CD14-positive monocyte (primary cell): ENCODE measurements around the gene EPN3. TPM values are rescaled to one million over a fixed set of nuclear protein-coding genes. Genes with fewer than 3 reads are reported as not detected.

ENCODE experiments used
- DNase-seq, 3 donors: peaks; one replicate each; pipeline ENCODE4 v3.0.0-alpha.2; 2011 to 2022
- H2AFZ ChIP-seq: 2 replicates; pipeline ENCODE4 v1.6.0; 2012; ENCODE audit warnings: mild to moderate bottlenecking, low read depth, low read length, inconsistent platforms; ENCODE audit not compliant: insufficient read depth, poor library complexity, severe bottlenecking
- H3K27ac ChIP-seq, 2 donors: 1 replicate in 1 of 2; 2 replicates in 1 of 2; pipeline ENCODE4 v1.5.1; 2012 to 2013; ENCODE audit warnings: low read length in 2 of 2, control low read depth in 1 of 2, inconsistent platforms in 1 of 2, low read depth in 1 of 2, mild to moderate bottlenecking in 1 of 2
- H3K27me3 ChIP-seq, 2 donors: one replicate each; pipeline versions ENCODE4 v1.6.0 to v1.6.1; 2011 to 2013; ENCODE audit warnings: low read length in 2 of 2; ENCODE audit not compliant: control insufficient read depth in 2 of 2, insufficient read depth in 2 of 2
- H3K36me3 ChIP-seq, 2 donors: replicated peaks in 1 of 2; 1 replicate in 1 of 2; 2 replicates in 1 of 2; pipeline versions ENCODE4 v1.5.1 to v1.6.1; 2012 to 2013; ENCODE audit warnings: low read length in 2 of 2, control low read depth in 1 of 2, inconsistent platforms in 1 of 2, mild to moderate bottlenecking in 1 of 2; ENCODE audit not compliant: insufficient read depth in 2 of 2, control insufficient read depth in 1 of 2
- H3K4me1 ChIP-seq, 2 donors: 1 replicate in 1 of 2; 2 replicates in 1 of 2; pipeline versions ENCODE4 v1.5.1 to v1.6.1; 2012 to 2013; ENCODE audit warnings: low read length in 2 of 2, control low read depth in 1 of 2, inconsistent platforms in 1 of 2, mild to moderate bottlenecking in 1 of 2, moderate library complexity in 1 of 2; ENCODE audit not compliant: insufficient read depth in 2 of 2, control insufficient read depth in 1 of 2
- H3K4me2 ChIP-seq: replicated peaks from 2 replicates; pipeline ENCODE3; 2012; ENCODE audit warnings: low read length, moderate library complexity, mild to moderate bottlenecking; ENCODE audit not compliant: poor library complexity, severe bottlenecking; ENCODE audit errors: extremely low read depth
- H3K4me3 ChIP-seq, 3 experiments: fragments of 200-600 bp in 1 of 3; sonication (generic) in 1 of 3; replicated peaks in 1 of 3; 1 replicate in 2 of 3; 2 replicates in 1 of 3; pipeline ENCODE4 v1.5.1; 2011 to 2013; ENCODE audit warnings: low read length in 3 of 3, mild to moderate bottlenecking in 3 of 3, control low read depth in 2 of 3, low read depth in 2 of 3, inconsistent platforms in 1 of 3, moderate library complexity in 1 of 3
- H3K79me2 ChIP-seq: 2 replicates; pipeline ENCODE4 v1.6.0; 2012; ENCODE audit warnings: mild to moderate bottlenecking, control low read depth, inconsistent platforms, low read length, moderate library complexity; ENCODE audit not compliant: insufficient read depth
- H3K9ac ChIP-seq: 2 replicates; pipeline ENCODE4 v1.6.0; 2017; ENCODE audit warnings: low read length, mild to moderate bottlenecking; ENCODE audit not compliant: insufficient read depth, poor library complexity, severe bottlenecking
- H3K9me3 ChIP-seq, 2 donors: replicated peaks in 1 of 2; 1 replicate in 1 of 2; 2 replicates in 1 of 2; pipeline versions ENCODE4 v1.5.1 to v1.6.1; 2012 to 2013; ENCODE audit warnings: low read length in 2 of 2, control low read depth in 1 of 2; ENCODE audit not compliant: control insufficient read depth in 1 of 2, insufficient read depth in 1 of 2
- H4K20me1 ChIP-seq: 2 replicates; pipeline ENCODE4 v1.6.0; 2012; ENCODE audit warnings: mild to moderate bottlenecking, low read length, control low read depth, moderate library complexity; ENCODE audit not compliant: insufficient read depth
- H3K27ac Mint-ChIP-seq, 7 donors: one replicate each; pipeline ENCODE4 v1.8.0; 2020; ENCODE audit warnings: mild to moderate bottlenecking in 7 of 7, mixed read lengths in 7 of 7, moderate library complexity in 6 of 7, inconsistent platforms in 2 of 7
- H3K27me3 Mint-ChIP-seq, 3 donors: one replicate each; pipeline ENCODE4 v1.8.0; 2021 to 2022; ENCODE audit warnings: low read depth in 3 of 3, mild to moderate bottlenecking in 3 of 3, mixed read lengths in 3 of 3, moderate library complexity in 3 of 3, inconsistent platforms in 1 of 3
- H3K36me3 Mint-ChIP-seq, 2 donors: one replicate each; pipeline ENCODE4 v1.8.0; 2020; ENCODE audit warnings: mixed read lengths in 2 of 2, inconsistent platforms in 1 of 2, mild to moderate bottlenecking in 1 of 2
- H3K4me1 Mint-ChIP-seq: one replicate; pipeline ENCODE4 v1.8.0; 2020; ENCODE audit warnings: mild to moderate bottlenecking, mixed read lengths
- H3K4me3 Mint-ChIP-seq, 2 donors: one replicate each; pipeline ENCODE4 v1.8.0; 2020; ENCODE audit warnings: mild to moderate bottlenecking in 2 of 2, mixed read lengths in 2 of 2, moderate library complexity in 1 of 2
- H3K9me3 Mint-ChIP-seq, 7 donors: one replicate each; pipeline ENCODE4 v1.8.0; 2020 to 2022; ENCODE audit warnings: mixed read lengths in 7 of 7, mild to moderate bottlenecking in 6 of 7, moderate library complexity in 6 of 7, inconsistent platforms in 2 of 7
- CTCF ChIP-seq: fragments of 200-600 bp; IDR thresholded peaks from one replicate; pipeline ENCODE4 v1.8.0; 2022; ENCODE audit warnings: antibody characterized with exemption, mild to moderate bottlenecking
- WGBS: methylation state at CpG from one replicate; pipeline ENCODE4 v1.1.5; 2013; ENCODE audit warnings: missing lambda C conversion rate; ENCODE audit not compliant: insufficient coverage; 5-methylcytosine and 5-hydroxymethylcytosine counted together
- intact Hi-C, 2 donors: fragments of 100-400 bp; cut with micrococcal nuclease; formaldehyde crosslinking; loops; one replicate each; pipeline versions ENCODE4 v1.15.0 to v1.15.1; 2023
- polyA plus RNA-seq, 3 donors: library from polyadenylated mRNA; depleted of rRNA in 1 of 3; unstranded in 2 of 3; stranded (reverse) in 1 of 3; fragments of 300-500 nt in 2 of 3; fragments of >200 nt in 1 of 3; fragmentation: Illumina TruSeq in 2 of 3; gene quantifications; 1 replicate in 2 of 3; 2 replicates in 1 of 3; pipeline ENCODE4 v1.2.3, GENCODE V29; 2012 to 2021

The EPN3 gene
- polyA plus RNA-seq, 3 donors: not detected

DNA sequence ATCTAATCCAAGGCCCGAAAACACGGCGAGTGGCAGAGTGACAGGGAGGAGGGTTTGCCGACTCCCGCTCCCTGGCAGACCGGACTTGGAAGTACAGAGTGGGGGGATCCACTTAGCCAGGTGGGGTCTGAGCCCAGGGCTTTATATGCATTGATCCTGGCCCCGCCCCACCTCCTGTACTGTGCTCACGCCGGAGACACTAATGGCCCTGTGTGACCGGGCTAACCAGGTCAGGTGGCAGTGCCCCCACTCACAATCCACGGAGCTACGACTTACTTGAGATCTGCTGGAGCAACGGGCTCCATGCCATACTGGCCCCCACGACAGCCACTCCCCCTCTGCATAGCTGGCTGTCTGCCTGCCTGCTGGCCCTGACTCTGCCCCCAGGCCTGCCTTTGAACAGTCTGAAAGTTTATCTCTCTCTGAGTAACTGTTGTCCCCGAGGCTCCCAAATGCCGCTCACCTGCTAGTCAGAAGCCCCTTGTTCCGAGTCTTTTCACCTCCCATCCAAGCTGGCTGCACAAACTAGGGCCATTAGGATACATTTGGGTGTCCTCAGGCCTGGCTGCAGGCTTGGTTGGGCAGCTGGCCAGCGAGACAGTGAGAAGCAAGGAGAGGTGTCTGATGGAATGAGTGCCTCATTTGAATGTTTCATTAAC is 56.0 kb downstream of the EPN3 start:
- no peak overlapping the region for H3K4me3 Mint-ChIP-seq
- WGBS: 89% methylated on average over 11 of the region's 18 CpGs
- Histone ChIP-seq H3K9me3 (no peaks in the 10 kb centered on the region), H3K27ac (no peak overlapping the region), H2AFZ (no peak overlapping the region), H3K4me1 (no peaks in the 10 kb centered on the region), H3K4me3 (no peak overlapping the region), H4K20me1 (no peaks in the 10 kb centered on the region), H3K27me3 (no peaks in the 10 kb centered on the region), H3K79me2 (no peaks in the 10 kb centered on the region), H3K9ac (no peak overlapping the region), H3K36me3 (no peaks in the 10 kb centered on the region), H3K4me2 (no peak overlapping the region)
- intact Hi-C loops: no loop called here
- DNase-seq: no peak
- H3K4me1 Mint-ChIP-seq: no peaks in the 10 kb centered on the region
- peaks cover 0 to 1% (median 0%) of the 10 kb centered on the region in 7 donors for H3K9me3 Mint-ChIP-seq
- H3K27me3 Mint-ChIP-seq: peaks cover 8 to 18% (median 11%) of the 10 kb centered on the region in 3 donors
- H3K36me3 Mint-ChIP-seq: no peaks in the 10 kb centered on the region
- no peak overlapping the region for H3K27ac Mint-ChIP-seq
- TF ChIP-seq CTCF: no peak

GRCh38 chr17:50589095-50589705 is 56.7 kb downstream of the EPN3 start:
- no peak overlapping the region for H3K27ac Mint-ChIP-seq
- no peak for DNase-seq
- no peak overlapping the region for H3K4me3 ChIP-seq

More at GRCh38 chr17:50589095-50589705, 56.7 kb downstream of the EPN3 start:
- Histone ChIP-seq H3K27ac (no peak overlapping the region), H3K4me2 (no peak overlapping the region), H2AFZ (no peak overlapping the region), H4K20me1 (no peaks in the 10 kb centered on the region), H3K27me3 (no peaks in the 10 kb centered on the region), H3K4me1 (peaks cover 3 to 4% of the 10 kb centered on the region in 2 donors), H3K79me2 (no peaks in the 10 kb centered on the region), H3K36me3 (no peaks in the 10 kb centered on the region), H3K9me3 (no peaks in the 10 kb centered on the region), H3K9ac (no peak overlapping the region)
- Mint-ChIP-seq H3K4me3 (no peak overlapping the region), H3K27me3 (peaks cover 5 to 13% (median 5%) of the 10 kb centered on the region in 3 donors), H3K9me3 (peaks cover 0 to 1% (median 0%) of the 10 kb centered on the region in 7 donors), H3K4me1 (peaks cover 3% of the 10 kb centered on the region), H3K36me3 (no peaks in the 10 kb centered on the region)
- 86% methylated on average over 10 of the region's 10 CpGs for WGBS
- intact Hi-C loops: no loop called here
- TF ChIP-seq CTCF: no peak
